GM18502 (cell line): ENCODE measurements around the gene GLIS2.

Experiments
- ATAC-seq: cut with Tn5 transposase; IDR thresholded peaks from one replicate; pipeline ENCODE4 v1.9.1; 2021; ENCODE audit warnings: mild to moderate bottlenecking; ENCODE audit not compliant: unreplicated experiment, poor library complexity

The GLIS2 gene

GRCh38 chr16:4378999-4379690, 63.3 kb downstream of the GLIS2 start:
- ATAC-seq = no peak

GRCh38 chr16:4380119-4381063, 64.5 kb downstream of the GLIS2 start:
- no peak for ATAC-seq

- no peak for ATAC-seq
These were observed 65.4 kb downstream of the GLIS2 start for GRCh38 chr16:4381072-4381934.

GRCh38 chr16:4381935-4382794, 66.3 kb downstream of the GLIS2 start:
- no peak for ATAC-seq

- ATAC-seq = no peak
These were observed 67.0 kb downstream of the GLIS2 start for GRCh38 chr16:4382795-4383357.

- no peak for ATAC-seq
These were observed 68.0 kb downstream of the GLIS2 start for GRCh38 chr16:4383591-4384444.

DNA sequence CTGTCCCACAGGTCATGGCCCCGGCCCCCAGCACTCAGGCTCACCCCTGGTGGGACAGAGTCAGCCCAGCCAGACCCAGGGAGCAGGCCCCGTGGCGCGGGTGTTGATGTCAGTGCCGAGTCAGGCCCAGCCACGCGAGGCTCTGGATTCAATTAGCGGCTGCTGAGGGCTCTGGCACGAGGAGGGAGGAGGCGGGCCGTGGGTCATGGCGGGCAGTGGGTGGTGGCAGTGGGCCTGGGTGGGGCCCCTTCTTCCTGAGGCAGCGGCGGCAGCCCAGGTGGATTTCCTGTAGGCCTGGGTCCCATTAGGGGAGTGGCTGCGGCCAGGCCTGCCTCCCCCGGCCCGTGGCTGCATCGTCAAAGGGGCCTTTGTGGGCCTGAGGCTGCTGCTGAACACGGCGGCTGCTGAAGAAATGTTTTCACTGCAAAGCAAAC, 68.7 kb downstream of the GLIS2 start:
- ATAC-seq = no peak

GRCh38 chr16:4385066-4385788, 69.4 kb downstream of the GLIS2 start:
- ATAC-seq = no peak

DNA sequence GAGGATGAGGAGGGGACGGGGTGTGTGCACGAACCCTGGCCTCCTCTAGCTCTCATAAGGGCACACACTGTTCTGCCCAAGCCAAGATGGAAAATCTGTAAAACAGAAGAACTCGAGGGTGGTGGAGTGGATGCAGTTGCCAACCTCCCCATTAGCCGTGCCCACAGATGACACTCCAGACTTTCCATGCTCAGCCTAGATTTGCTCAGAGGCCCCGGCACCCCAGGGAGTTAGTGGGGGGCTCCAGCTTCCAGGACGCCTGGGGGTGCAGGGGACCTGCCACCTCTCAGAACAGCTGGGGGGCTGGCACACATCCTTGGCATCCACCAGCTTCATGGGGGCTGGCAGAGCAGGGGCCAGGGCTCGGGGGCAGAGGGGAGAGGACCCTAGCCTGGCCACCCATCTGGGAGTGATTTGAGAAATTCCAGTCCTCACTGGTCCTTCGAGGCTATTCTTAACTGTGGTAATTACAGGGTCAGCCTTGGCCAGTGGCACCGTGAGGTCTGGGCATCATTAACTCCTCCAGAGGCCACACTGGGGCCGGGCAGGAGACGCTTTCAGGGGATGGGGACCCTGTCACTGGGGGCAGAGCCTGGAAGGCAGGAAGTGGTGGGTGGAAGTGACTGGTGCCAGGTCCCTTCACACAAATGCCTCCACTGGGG, 70.1 kb downstream of the GLIS2 start:
- ATAC-seq = no peak

- no peak for ATAC-seq
These were observed 70.6 kb downstream of the GLIS2 start for GRCh38 chr16:4386451-4386805.

GRCh38 chr16:4386951-4387565, 71.2 kb downstream of the GLIS2 start:
- ATAC-seq = no peak

GRCh38 chr16:4387781-4388180, 71.9 kb downstream of the GLIS2 start:
- ATAC-seq = no peak

GRCh38 chr16:4388271-4389021, 72.6 kb downstream of the GLIS2 start:
- no peak for ATAC-seq
